ENCODE measurements around the gene PDIA5.

GRCh38 chr3:123050666-123051065 lies 16.2 kb upstream of the PDIA5 start:
- TF ChIP-seq CTCF (IDR thresholded peaks at IDR 0.05): no peak
- TF ChIP-seq POLR2A (IDR thresholded peaks at IDR 0.05): no peak

Measured in heart left ventricle (tissue), 13 donors.